PFSK-1 (cell line): ENCODE results near the gene DNAJB13.

Source experiments
- POLR2AphosphoS5 ChIP-seq: IDR thresholded peaks from 2 replicates; pipeline ENCODE4 v1.6.1; 2012; ENCODE audit warnings: low read depth, mild to moderate bottlenecking, control low read depth, low read length, moderate library complexity
- REST ChIP-seq, 2 experiments: IDR thresholded peaks; 2 replicates each; pipeline versions ENCODE4 v1.6.1 to v1.8.0; 2011 to 2012; ENCODE audit warnings: low read depth in 2 of 2, low read length in 2 of 2, control low read depth in 1 of 2, inconsistent platforms in 1 of 2, mild to moderate bottlenecking in 1 of 2, moderate library complexity in 1 of 2; ENCODE audit not compliant: insufficient read depth in 1 of 2

DNA sequence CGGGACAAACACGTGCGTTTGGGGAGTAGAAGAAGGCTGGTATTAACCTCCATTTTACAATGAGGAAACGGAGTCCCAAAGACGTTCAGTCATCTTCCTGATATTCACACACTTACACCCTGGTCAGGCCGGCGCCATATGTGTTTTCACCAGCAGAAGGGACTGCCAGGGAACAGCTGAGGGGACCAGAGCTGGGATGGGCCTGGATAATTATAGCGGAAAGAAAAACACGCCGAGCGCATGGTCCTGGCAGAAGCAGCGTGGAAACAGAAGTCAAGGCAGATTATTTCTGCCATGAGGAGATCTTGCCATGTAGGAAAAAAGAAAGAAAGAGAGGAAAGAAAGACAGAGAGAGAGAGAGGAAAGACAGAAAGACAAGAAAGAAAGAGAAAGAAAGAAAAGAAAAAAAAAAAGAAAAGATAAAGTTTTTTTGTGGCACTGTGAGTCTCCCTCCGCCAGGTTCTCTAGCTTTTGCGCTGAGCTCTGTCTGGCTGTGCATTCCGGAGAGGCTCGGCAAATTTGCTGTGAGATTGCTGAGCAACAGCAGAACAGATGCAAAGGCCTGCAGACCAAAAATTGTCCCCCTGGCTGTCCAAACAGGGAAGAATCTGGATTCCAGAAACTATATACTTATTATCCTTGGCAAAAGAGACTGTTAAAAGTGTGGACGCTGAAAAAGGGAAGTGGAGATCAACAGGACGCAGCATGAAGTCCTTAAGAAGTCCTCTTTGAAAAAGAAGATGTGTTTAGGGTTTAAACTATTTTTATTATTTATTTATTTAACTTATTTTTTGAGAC, 33.1 kb downstream of the DNAJB13 start:
- TF ChIP-seq REST (IDR thresholded peaks at IDR 0.05; ENCODE audit: insufficient read depth in 1 of 2, low read depth in 2 of 2, low read length in 2 of 2): no peak
- TF ChIP-seq POLR2AphosphoS5: no peak
